Breast epithelium (tissue), 3 donors: ENCODE results near the gene AP3S1.

ENCODE experiments used
- CTCF ChIP-seq, 3 donors: fragments of 450-650 bp; IDR thresholded peaks; one replicate each; pipeline ENCODE4 v1.5.1; 2016 to 2017; ENCODE audit warnings: antibody characterized with exemption in 3 of 3, mild to moderate bottlenecking in 3 of 3, moderate library complexity in 3 of 3
- POLR2A ChIP-seq: fragments of 450-650 bp; IDR thresholded peaks from one replicate; pipeline ENCODE4 v1.6.1; 2016; ENCODE audit warnings: antibody characterized with exemption, mild to moderate bottlenecking, moderate library complexity
- POLR2AphosphoS5 ChIP-seq, 3 donors: sonication (generic); formaldehyde crosslinking; IDR thresholded peaks; one replicate each; pipeline ENCODE4 v1.6.1; 2017; ENCODE audit warnings: antibody characterized with exemption in 3 of 3

- TF ChIP-seq POLR2AphosphoS5 (IDR thresholded peaks at IDR 0.05): no peak
- TF ChIP-seq CTCF (IDR thresholded peaks at IDR 0.05): no peak
- TF ChIP-seq POLR2A: no peak
Measured at GRCh38 chr5:115869256-115869795, 27.6 kb downstream of the AP3S1 start.
